AG09309 (cell line): Measurements from ENCODE around the gene MNS1.

ENCODE experiments used
- DNase-seq: peaks from one replicate; pipeline ENCODE4 v3.0.0-alpha.2; 2010; ENCODE audit warnings: low read depth
- H3K4me3 ChIP-seq: 2 replicates; pipeline ENCODE4 v1.5.1; 2011; ENCODE audit warnings: mild to moderate bottlenecking, low read depth, low read length, moderate library complexity; ENCODE audit not compliant: control insufficient read depth
- TF ChIP-seq, protein P1 (sequence below): IDR thresholded peaks from 2 replicates; pipeline ENCODE4 v1.5.1; 2011; ENCODE audit warnings: mild to moderate bottlenecking, low read depth, low read length, inconsistent platforms; ENCODE audit not compliant: insufficient read depth, control insufficient read depth; ENCODE audit errors: missing control alignments

MNS1 gene

DNA sequence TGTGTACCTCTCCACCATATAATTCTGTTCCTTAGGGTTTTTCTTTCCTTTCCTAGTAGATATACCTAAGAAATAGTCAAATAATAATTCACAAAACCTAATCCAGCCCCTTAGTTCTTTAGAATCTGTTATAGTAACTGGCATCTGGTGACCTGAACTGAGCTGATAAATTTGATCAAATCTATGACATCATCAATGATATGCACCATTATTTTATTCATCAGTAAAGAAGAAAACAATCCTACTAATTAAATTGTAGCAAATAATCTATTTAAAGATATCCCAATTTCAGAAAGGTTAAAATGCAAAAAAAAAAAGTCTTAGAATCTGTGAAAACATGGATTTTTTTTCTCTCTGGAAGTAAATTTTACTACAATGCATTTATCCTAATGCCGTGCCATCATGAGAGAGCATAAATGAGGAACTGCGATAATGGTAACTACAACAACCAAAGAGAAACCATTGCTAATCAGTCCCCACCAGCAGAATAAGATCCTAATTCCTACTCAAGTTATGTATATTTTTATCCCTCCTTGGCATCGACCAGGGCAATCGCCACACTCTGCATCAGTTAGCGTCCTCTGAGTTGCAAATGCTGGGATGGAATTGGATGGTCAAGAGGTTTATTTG is 6.6 kb upstream of the MNS1 start:
- DNase-seq, result no peak
- no peak overlapping the region for H3K4me3 ChIP-seq
- TF ChIP-seq, protein P1, sequence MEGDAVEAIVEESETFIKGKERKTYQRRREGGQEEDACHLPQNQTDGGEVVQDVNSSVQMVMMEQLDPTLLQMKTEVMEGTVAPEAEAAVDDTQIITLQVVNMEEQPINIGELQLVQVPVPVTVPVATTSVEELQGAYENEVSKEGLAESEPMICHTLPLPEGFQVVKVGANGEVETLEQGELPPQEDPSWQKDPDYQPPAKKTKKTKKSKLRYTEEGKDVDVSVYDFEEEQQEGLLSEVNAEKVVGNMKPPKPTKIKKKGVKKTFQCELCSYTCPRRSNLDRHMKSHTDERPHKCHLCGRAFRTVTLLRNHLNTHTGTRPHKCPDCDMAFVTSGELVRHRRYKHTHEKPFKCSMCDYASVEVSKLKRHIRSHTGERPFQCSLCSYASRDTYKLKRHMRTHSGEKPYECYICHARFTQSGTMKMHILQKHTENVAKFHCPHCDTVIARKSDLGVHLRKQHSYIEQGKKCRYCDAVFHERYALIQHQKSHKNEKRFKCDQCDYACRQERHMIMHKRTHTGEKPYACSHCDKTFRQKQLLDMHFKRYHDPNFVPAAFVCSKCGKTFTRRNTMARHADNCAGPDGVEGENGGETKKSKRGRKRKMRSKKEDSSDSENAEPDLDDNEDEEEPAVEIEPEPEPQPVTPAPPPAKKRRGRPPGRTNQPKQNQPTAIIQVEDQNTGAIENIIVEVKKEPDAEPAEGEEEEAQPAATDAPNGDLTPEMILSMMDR, result no peak

DNA sequence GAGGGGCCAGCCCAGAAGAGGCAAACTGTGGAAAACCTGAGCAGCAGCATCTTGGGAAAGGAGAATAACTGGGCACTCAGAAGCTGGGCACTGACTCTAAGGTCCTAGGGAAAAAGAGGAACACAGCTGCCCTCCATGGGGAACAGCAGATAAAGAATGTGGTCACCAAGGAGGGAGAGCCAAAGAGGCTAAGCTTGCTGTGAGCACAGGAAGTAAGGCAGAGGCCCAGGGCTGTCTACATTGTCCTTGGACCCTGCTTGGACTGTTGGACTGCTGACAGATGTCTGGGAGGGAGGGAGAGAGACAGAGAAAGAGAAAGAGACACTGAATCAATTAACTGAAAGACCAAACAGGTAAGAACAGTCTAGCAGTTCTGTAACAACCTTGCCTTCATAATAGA is 4.5 kb upstream of the MNS1 start:
- TF ChIP-seq, protein P1, result no peak
- no peak overlapping the region for H3K4me3 ChIP-seq
- no peak for DNase-seq

DNA sequence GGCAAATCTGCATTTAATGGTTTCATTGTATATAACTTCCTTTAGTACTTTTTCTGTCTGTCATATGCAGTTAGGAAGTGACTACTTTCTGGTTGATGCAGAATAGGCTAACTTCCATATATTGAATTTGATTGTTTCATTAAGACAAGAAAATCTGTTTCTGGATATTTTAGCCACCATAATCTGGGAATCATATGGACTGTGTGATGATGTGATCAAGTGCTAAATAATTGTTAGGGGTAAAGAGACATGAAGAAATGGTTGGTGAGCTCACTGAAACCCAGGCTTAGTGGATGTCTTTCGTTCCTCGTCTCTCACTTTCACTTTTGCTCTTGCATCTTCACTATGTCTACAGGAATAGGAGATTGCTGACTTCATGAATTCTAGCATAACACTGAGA is 3.5 kb upstream of the MNS1 start:
- no peak for DNase-seq
- H3K4me3 ChIP-seq, result no peak overlapping the region; the same call in 1 of the 2 replicates
- TF ChIP-seq, protein P1, result no peak

DNA sequence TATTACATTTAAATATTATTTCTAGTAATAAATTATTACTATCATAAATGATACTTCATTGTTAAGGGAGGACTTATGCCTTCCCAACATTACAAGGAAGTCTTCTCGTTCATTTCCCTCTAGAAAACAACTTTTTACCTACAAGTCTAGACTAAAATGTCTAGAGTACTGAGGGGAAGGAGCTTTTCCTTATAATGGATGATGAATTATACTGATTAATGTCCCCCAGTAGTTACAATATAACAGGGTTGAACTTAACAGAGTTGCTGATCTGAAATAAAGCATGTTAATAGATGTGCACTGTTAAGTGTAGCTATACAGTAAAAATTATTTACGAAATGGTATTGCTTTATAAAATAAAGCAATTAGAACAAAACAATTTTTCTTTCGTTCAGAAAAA is 2.7 kb upstream of the MNS1 start:
- no peak for DNase-seq
- TF ChIP-seq, protein P1, result no peak
- H3K4me3 ChIP-seq, result no peak overlapping the region

DNA sequence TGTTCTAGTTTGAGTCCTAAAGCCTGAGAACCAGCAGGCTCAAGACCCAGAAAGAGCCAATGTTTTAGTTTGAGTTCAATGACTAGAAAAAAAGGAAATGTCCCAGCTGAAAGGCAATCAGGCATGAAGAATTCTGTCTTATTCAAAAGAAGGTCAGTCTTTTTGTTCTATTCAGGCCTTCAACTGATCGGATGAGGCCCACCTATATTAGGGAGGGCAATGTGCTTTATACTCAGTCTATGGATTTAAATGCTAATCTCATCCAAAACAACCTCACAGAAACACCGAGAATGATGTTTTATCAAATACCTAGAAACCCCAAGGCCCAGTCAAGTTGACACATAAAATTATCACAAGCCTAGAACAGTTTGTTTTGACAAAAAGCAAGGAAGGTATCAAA is 4.0 kb downstream of the MNS1 start:
- DNase-seq, result no peak
- H3K4me3 ChIP-seq, result no peak overlapping the region
- TF ChIP-seq, protein P1, result no peak

DNA sequence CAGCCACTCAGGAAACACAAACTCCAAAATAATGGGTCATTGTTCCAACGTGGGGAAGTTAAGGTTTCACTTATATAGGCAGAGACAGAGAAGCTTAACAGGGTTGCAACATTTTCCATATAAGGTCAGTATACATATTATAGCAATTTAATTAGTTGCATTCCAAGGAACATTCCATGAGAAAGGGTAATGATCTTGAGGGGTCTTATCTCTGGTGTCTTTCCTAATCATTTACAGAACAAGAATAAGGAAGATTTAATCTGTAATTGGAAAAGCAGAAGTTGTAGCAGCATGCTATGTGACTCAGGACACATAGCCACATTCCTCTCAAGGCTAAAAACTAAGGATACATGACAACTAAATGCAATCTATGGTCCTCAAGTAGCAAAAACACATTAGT is 4.9 kb downstream of the MNS1 start:
- DNase-seq, result no peak
- TF ChIP-seq, protein P1, result no peak
- H3K4me3 ChIP-seq, result no peak overlapping the region

DNA sequence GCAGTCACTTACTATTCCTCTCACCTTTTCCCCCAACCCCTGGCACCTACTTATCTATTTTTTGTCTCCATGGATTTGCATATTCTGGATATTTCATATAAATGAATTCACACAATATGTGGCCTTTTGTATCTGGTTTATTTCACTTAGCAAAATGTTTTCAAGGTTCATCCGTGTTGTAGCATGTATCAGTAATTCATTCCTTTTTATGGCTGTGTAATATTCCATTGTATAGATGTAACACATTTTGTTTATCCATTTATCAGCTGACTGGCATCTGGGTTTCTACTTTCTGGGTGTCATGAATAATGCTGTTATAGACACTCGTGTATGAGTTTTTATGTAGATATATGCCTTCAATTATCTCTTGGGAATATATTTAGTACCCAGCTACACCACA is 5.8 kb downstream of the MNS1 start:
- TF ChIP-seq, protein P1, result no peak
- H3K4me3 ChIP-seq, result no peak overlapping the region
- no peak for DNase-seq
